ENCODE data around the gene LRRC8B.
"Not testable (repeated sequence)": the region's sequence is repeated elsewhere in the genome, so short reads cannot be mapped to it uniquely, and the experiment has no call there.

LRRC8B gene

DNA sequence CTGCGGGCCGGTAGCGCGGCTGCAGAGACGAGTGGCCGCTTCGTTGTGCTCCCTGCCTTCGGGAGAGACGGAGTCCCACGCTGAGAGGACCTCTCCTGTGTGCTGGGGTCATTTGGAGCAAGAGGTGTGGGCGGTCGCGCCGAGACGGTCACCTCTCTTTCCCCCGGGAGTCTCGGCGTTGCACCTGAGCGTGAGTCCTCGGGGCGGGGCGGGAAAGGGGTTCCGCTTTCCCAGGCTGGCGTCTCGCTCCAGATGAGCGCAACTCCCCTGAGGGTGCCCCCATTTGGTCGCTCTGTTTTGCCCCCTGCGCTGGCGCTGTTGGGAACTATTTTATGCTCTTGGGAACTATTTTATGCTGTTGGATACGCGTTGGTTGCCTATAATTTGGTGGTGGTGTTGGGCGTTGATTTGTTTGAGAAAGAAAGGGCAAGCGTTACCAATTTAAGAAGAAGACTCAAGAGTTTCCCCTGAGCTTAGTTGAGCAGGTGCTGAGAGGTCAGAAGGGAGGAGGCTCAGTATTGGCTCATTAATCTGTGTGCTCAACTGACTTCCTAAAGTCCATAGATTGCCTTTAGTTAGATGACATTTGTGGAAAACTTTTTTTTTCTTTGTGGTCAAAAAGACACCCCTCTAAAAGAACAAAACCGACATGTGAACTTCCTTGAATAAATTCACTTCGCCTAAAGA lies 683 bp downstream of the LRRC8B start:
- DNase-seq (ENCODE audit: low spot score), result no peak

DNA sequence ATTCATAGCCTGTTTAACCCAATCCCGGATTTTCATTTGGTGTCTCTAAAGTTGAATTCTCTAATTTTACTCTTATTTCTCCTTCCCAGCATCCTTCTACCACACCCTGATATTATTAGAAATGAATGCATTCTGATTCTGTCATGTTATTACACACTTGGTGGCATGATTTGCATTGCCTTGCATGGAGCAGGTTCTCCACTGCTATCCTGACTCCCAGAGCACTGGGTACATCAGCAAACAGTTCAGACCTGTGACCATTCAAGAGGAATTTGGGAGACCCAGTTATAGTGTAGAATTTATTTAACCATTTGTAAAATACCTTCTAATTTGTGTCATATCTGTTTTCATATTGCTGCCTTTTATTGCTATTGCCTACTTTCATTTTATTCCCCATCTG lies 2.6 kb downstream of the LRRC8B start:
- no peak for DNase-seq (ENCODE audit: low spot score)

DNA sequence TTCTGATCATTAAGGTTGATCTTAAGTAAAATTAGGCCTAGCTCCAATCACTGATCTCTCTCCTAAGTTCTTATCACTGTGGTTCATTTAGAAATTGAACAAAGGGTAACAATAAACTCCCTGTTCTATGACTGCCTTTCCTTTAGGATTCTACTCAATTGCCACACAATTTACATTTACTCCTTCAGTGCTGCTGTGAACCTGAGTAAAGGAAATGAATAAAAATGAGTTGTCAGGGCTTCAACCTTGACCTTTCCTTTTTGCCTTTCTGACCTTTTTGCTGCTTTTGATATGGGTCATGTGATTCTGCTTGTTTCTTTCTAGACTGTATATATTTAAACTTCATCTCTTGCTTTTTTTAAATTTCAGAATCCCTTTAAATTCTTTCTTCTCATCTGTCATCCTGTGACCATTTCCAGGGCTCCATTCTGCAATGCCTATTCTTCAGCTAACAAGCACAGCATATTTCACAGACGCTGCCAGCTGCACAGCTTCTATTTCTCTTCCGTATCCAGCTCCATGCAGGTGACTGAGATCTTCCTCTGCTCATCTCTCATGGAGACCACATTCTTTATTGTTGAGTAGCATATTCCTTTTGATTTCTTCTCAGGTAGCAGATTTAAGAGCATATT lies 3.2 kb downstream of the LRRC8B start:
- no peak for DNase-seq (ENCODE audit: low spot score)

GRCh38 chr1:89528382-89528780 lies 3.8 kb downstream of the LRRC8B start:
- no peak for DNase-seq (ENCODE audit: low spot score)

- no peak for DNase-seq (ENCODE audit: low spot score)
Measured at GRCh38 chr1:89529196-89529595, 4.6 kb downstream of the LRRC8B start.

GRCh38 chr1:89530444-89531089 lies 5.9 kb downstream of the LRRC8B start:
- DNase-seq (ENCODE audit: low spot score), result no peak

DNA sequence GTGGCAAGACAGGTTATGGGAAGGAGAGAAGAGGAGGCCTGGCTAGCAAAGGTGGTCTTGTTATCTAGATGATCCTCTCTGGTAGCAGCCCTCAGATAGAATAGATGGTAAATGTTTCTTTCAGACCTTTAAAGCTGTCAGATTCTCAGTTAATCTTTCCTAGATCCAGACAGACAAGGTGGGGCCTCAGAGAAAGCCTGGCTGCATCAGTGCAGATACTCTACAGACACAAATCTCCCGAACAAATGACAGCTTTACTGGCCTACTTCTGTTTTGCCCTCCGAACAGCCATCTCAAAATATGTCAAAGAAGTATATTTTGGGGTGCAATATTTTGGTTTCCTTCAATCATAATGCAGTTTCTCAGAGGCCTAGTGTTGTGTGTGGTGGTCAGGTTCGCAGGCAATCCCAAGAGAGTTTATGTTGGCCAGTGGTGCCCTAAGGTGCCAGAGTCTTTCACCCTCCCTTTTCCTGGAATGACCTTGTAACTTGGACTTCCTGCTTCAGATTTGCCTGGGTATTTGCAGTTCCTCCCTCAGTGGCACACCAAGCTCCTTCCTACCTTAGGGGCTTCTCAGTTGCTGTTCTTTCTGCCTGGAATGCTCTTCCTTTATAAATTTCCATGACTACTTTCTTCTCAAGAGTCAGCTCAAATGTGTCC lies 7.0 kb downstream of the LRRC8B start:
- DNase-seq (ENCODE audit: low spot score), result no peak

DNA sequence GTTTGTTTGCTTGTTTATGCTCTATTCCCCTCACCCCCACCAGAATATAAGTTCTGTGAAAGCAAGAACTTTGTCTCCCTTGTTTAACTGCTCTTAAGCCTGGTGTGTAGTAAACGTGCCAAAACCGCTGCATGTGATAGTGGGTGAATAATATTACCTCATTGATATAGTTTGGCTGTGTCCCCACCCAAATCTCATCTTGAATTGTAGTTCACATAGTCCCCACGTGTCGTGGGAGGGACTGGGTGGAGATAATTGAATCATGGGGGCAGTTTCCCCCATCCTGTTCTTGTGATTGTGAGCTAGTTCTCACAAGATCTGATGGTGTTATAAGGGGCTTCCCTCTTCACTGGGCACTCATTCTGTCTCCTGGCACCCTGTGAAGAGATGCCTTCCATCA lies 7.6 kb downstream of the LRRC8B start:
- no peak for DNase-seq (ENCODE audit: low spot score)

DNA sequence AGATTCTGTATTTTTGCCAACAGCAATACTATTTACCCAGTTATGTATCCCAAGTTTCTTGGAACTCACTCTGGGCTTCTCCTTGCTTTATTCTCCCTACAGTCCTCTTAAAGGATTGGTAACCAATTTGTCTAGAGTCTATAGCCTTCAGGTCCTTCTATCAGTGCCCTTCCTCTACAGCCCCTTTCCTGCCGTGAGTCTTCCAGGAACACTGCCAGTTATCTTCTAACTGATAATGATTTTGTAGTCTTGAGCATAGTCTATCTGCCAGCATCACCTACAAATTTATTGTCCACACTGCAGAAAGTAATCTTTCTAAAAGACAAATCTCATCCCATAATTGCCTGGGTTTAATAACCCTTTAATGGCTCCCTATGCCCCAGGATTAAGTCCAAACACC lies 8.2 kb downstream of the LRRC8B start:
- DNase-seq (ENCODE audit: low spot score), result no peak

GRCh38 chr1:89535537-89535936 lies 10.9 kb downstream of the LRRC8B start:
- no peak for DNase-seq (ENCODE audit: low spot score)

DNA sequence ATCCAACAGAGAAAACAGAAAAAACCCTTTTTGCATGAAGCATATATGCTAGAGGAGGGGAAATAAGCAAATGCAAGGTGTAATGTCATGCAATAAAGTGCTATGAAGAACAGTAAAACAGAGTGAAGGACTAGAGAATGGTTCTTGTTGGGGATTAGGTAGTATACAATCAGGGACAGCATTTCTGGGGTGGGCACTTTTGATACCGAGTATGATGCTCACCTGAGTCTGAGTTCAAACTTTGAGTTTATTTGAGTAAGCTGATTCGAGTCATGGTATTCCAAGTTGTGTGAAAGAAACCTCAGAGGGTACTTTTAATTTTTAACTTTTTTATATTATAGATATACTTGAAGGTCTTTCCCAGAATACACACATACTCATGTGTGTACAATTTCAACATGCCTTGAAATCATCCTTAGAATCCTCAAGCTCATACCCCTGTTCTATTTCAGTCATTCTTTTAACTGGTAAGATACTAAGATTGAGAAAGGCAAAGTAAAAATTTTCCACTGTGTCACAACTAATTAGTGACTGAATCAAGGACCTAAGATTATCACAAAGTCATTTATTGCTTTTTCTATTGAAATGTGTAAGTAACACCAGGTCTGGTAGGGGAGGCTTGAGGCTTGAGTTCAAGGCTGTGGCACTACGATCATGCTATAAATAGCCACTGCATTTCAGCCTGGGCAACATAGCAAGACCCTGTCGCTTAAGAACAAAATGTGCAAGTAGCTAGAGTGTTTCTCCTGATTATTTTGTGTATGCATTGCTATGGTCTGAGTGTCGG lies 12.1 kb downstream of the LRRC8B start:
- DNase-seq (ENCODE audit: low spot score), result no peak

GRCh38 chr1:89538361-89538760 lies 13.7 kb downstream of the LRRC8B start:
- no peak for DNase-seq (ENCODE audit: low spot score)

- DNase-seq (ENCODE audit: low spot score), result no peak
Measured at GRCh38 chr1:89539128-89539527, 14.5 kb downstream of the LRRC8B start.

GRCh38 chr1:89540406-89540970 lies 15.9 kb downstream of the LRRC8B start:
- no peak for DNase-seq (ENCODE audit: low spot score)

DNA sequence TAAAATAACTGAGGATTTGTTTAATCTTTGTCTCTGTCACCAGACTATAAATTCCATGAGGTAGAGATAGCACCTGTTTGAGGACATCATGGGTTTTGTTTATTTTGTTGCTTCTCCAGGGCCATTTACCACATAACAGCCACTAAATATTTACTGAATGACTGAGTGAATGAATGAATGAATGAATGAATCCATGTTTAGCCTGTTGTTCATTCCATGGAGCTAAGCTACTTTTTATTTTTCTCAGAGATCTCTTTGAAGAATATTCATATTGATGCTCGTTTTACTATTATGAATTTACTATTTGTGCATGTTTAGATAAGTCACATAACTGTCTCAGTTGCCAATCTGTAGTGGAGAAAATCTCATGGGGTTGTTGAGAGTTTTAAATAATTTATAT lies 17.7 kb downstream of the LRRC8B start:
- DNase-seq (ENCODE audit: low spot score), result no peak

DNA sequence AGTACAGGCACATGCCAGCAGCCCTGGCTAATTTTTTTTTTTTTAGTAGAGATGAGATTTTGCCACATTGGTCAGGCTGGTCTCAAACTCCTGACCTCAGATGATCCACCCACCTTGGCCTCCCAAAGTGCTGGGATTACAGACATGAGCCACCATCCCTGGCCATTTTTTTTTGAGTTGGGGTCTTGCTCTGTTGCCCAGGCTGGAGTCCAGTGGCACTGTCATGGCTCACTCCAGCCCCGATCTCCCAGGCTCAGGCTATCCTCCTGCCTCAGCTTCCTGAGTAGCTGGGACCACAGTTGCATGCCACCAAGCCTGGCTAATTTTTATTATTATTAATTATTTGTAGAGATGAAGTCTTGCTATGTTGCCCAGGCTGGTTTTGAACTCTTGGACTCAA lies 19.0 kb downstream of the LRRC8B start:
- DNase-seq (ENCODE audit: low spot score), result not testable (repeated sequence)

GRCh38 chr1:89545264-89546038 lies 20.8 kb downstream of the LRRC8B start:
- DNase-seq (ENCODE audit: low spot score), result no peak

GRCh38 chr1:89546082-89546889 lies 21.7 kb downstream of the LRRC8B start:
- DNase-seq (ENCODE audit: low spot score), result peak; percentile 56

DNA sequence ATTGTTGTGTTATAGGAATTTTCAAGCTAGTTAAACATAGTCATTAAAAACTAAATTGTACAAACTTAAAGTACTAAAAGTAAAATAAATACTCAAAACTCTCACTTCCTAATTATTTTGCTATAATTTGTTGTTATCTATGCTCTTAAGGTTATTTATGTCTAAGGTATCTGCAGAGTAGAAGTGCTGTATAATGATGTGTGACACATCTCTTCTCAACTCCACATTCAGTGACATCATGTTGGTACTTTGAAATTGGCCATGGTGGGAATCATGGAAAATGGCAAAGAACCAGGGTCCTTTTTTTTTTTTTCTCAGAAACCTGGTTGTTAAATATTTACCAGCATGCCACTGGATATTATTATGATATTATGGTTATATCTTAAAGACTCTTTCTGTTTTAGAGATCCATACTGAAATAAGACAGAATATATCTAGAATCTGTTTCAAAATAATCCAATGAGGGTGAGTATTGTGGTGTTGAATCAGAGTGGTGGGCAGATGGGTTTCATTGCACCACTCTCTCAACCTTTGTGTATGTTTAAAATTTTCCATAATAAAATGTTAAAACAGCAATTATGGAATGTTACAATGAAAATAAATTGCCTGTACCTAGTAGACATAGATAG lies 22.4 kb downstream of the LRRC8B start:
- DNase-seq (ENCODE audit: low spot score), result no peak

Data from kidney tubule cell (primary cell).